Body of pancreas (tissue), 4 donors: ENCODE data around the gene CFAP68.

Experiments used
- POLR2A ChIP-seq, 3 donors: fragments of 450-650 bp; IDR thresholded peaks; one replicate each; pipeline ENCODE4 v1.6.1; 2016; ENCODE audit warnings: antibody characterized with exemption in 3 of 3, mild to moderate bottlenecking in 2 of 3
- TF ChIP-seq, protein P1 (sequence below), 7 experiments: fragments of 450-650 bp in 4 of 7; fragments of 200-600 bp in 3 of 7; sonication (generic) in 3 of 7; IDR thresholded peaks; one replicate each; pipeline ENCODE4 v1.5.1; 2016 to 2019; ENCODE audit warnings: antibody characterized with exemption in 7 of 7

DNA sequence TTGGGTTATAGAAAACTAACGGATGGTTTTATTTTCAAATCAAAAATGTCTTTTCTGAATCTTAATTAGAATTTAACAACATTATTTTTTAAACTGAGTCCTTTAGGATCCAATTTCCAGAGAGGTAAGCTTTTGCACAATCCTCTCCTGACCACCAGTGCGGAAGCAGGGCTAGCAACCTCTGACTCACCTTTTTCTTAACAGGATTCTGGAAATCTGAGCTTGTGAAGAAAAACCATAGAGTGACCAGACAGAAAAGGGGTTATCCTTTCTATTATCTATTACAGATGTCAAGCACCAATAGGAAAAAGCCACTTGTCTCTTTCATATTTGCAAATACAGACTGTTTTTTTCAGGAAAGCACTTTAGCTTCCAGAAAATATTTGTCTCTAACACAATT is 33.3 kb upstream of the CFAP68 start:
- TF ChIP-seq, protein P1, sequence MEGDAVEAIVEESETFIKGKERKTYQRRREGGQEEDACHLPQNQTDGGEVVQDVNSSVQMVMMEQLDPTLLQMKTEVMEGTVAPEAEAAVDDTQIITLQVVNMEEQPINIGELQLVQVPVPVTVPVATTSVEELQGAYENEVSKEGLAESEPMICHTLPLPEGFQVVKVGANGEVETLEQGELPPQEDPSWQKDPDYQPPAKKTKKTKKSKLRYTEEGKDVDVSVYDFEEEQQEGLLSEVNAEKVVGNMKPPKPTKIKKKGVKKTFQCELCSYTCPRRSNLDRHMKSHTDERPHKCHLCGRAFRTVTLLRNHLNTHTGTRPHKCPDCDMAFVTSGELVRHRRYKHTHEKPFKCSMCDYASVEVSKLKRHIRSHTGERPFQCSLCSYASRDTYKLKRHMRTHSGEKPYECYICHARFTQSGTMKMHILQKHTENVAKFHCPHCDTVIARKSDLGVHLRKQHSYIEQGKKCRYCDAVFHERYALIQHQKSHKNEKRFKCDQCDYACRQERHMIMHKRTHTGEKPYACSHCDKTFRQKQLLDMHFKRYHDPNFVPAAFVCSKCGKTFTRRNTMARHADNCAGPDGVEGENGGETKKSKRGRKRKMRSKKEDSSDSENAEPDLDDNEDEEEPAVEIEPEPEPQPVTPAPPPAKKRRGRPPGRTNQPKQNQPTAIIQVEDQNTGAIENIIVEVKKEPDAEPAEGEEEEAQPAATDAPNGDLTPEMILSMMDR (IDR thresholded peaks at IDR 0.05), result no peak
- TF ChIP-seq POLR2A (IDR thresholded peaks at IDR 0.05), result no peak
